H9 (cell line): ENCODE measurements around the gene RFWD3. TPM values are rescaled to one million over a fixed set of nuclear protein-coding genes. Genes with fewer than 3 reads are reported as not detected.

ENCODE experiments used
- DNase-seq: peaks from one replicate; pipeline ENCODE4 v3.0.0-alpha.2; 2017
- H2AFZ ChIP-seq: one replicate; pipeline ENCODE4 v1.6.1; 2013; ENCODE audit warnings: mild to moderate bottlenecking, low read length, control low read depth, moderate library complexity
- H2AK5ac ChIP-seq: 2 replicates; pipeline ENCODE4 v1.6.1; 2013; ENCODE audit warnings: low read length, control low read depth, mixed read lengths; ENCODE audit not compliant: insufficient read length
- H2BK120ac ChIP-seq: one replicate; pipeline ENCODE4 v1.6.1; 2013; ENCODE audit warnings: low read depth, mild to moderate bottlenecking, low read length, control low read depth, inconsistent platforms; ENCODE audit not compliant: poor library complexity, severe bottlenecking
- H2BK12ac ChIP-seq: 2 replicates; pipeline ENCODE4 v1.6.1; 2013; ENCODE audit warnings: low read length, control low read depth, mixed read lengths, low read depth; ENCODE audit not compliant: insufficient read length
- H2BK15ac ChIP-seq: 2 replicates; pipeline ENCODE4 v1.6.1; 2013; ENCODE audit warnings: low read depth, low read length, control low read depth
- H2BK20ac ChIP-seq: one replicate; pipeline ENCODE4 v1.6.1; 2013; ENCODE audit warnings: low read depth, mild to moderate bottlenecking, low read length, control low read depth, inconsistent platforms; ENCODE audit not compliant: poor library complexity, severe bottlenecking
- H2BK5ac ChIP-seq: 2 replicates; pipeline ENCODE4 v1.6.1; 2013; ENCODE audit warnings: low read length, control low read depth, mixed read lengths; ENCODE audit not compliant: insufficient read length
- H3K14ac ChIP-seq: 2 replicates; pipeline ENCODE4 v1.6.1; 2013; ENCODE audit warnings: low read length, control low read depth; ENCODE audit not compliant: insufficient read depth
- H3K18ac ChIP-seq: 2 replicates; pipeline ENCODE4 v1.6.1; 2013; ENCODE audit warnings: low read depth, mild to moderate bottlenecking, mixed read lengths, low read length, control low read depth; ENCODE audit not compliant: insufficient read length
- H3K23ac ChIP-seq: 2 replicates; pipeline ENCODE4 v1.6.1; 2013; ENCODE audit warnings: low read length, control low read depth, mixed read lengths, low read depth; ENCODE audit not compliant: insufficient read length
- H3K23me2 ChIP-seq: 2 replicates; pipeline ENCODE4 v1.6.1; 2013; ENCODE audit warnings: low read depth, mild to moderate bottlenecking, mixed read lengths, low read length, control low read depth; ENCODE audit not compliant: insufficient read length, poor library complexity, severe bottlenecking
- H3K27ac ChIP-seq: 2 replicates; pipeline ENCODE4 v1.5.1; 2013; ENCODE audit warnings: low read length, control low read depth, mixed read lengths, low read depth; ENCODE audit not compliant: insufficient read length
- H3K27me3 ChIP-seq: 2 replicates; pipeline ENCODE4 v1.6.1; 2013; ENCODE audit warnings: low read length, control low read depth, inconsistent platforms; ENCODE audit not compliant: insufficient read depth
- H3K4ac ChIP-seq: 2 replicates; pipeline ENCODE4 v1.6.1; 2013; ENCODE audit warnings: low read depth, mild to moderate bottlenecking, control low read depth, inconsistent platforms, low read length, moderate library complexity
- H3K4me1 ChIP-seq: 2 replicates; pipeline ENCODE4 v1.6.1; 2013; ENCODE audit warnings: low read length, control low read depth, inconsistent platforms; ENCODE audit not compliant: insufficient read depth
- H3K4me2 ChIP-seq: 2 replicates; pipeline ENCODE4 v1.6.1; 2013; ENCODE audit warnings: low read length, control low read depth, mixed read lengths; ENCODE audit not compliant: insufficient read length, insufficient read depth
- H3K56ac ChIP-seq: 2 replicates; pipeline ENCODE4 v1.6.1; 2013; ENCODE audit warnings: low read depth, mild to moderate bottlenecking, mixed read lengths, low read length, control low read depth; ENCODE audit not compliant: insufficient read length
- H3K79me1 ChIP-seq: 2 replicates; pipeline ENCODE4 v1.6.1; 2013; ENCODE audit warnings: low read depth, mild to moderate bottlenecking, moderate library complexity, low read length, control low read depth, inconsistent platforms; ENCODE audit not compliant: insufficient read depth, poor library complexity, severe bottlenecking
- H3K79me2 ChIP-seq: 2 replicates; pipeline ENCODE4 v1.6.1; 2013; ENCODE audit warnings: low read length, control low read depth, inconsistent platforms; ENCODE audit not compliant: insufficient read depth
- H3K9ac ChIP-seq: 2 replicates; pipeline ENCODE4 v1.6.1; 2013; ENCODE audit warnings: low read length, control low read depth, mixed read lengths; ENCODE audit not compliant: insufficient read length; ENCODE audit errors: extremely low read depth
- H3K9me3 ChIP-seq: one replicate; pipeline ENCODE4 v1.6.1; 2013; ENCODE audit warnings: low read depth, low read length, inconsistent platforms; ENCODE audit not compliant: control insufficient read depth
- H3T11ph ChIP-seq: one replicate; pipeline ENCODE4 v1.6.1; 2013; ENCODE audit warnings: mild to moderate bottlenecking, low read length, control low read depth, inconsistent platforms
- H4K20me1 ChIP-seq: one replicate; pipeline ENCODE4 v1.6.1; 2013; ENCODE audit not compliant: control insufficient read depth, insufficient read length, insufficient read depth
- H4K5ac ChIP-seq: 2 replicates; pipeline ENCODE4 v1.6.1; 2013; ENCODE audit warnings: low read depth, mild to moderate bottlenecking, mixed read lengths, low read length, control low read depth; ENCODE audit not compliant: insufficient read length
- H4K8ac ChIP-seq: replicated peaks from 2 replicates; pipeline ENCODE4 v1.6.1; 2013; ENCODE audit warnings: low read length, control low read depth, mixed read lengths, low read depth; ENCODE audit not compliant: insufficient read length
- H4K91ac ChIP-seq: 2 replicates; pipeline ENCODE4 v1.6.1; 2013; ENCODE audit warnings: low read depth, mild to moderate bottlenecking, moderate library complexity, mixed read lengths, low read length, control low read depth; ENCODE audit not compliant: insufficient read length
- H3K27ac Mint-ChIP-seq, 3 experiments: 2 replicates in 2 of 3; 3 replicates in 1 of 3; pipeline ENCODE4 v1.8.0; 2020 to 2021; ENCODE audit warnings: mixed read lengths in 3 of 3, mild to moderate bottlenecking in 1 of 3, moderate library complexity in 1 of 3
- H3K27me3 Mint-ChIP-seq: 2 replicates; pipeline ENCODE4 v1.8.0; 2021; ENCODE audit warnings: low read depth, mild to moderate bottlenecking, moderate library complexity, mixed read lengths
- H3K36me3 Mint-ChIP-seq, 3 experiments: 2 replicates in 2 of 3; 3 replicates in 1 of 3; pipeline ENCODE4 v1.8.0; 2020 to 2021; ENCODE audit warnings: low read depth in 3 of 3, mixed read lengths in 3 of 3; ENCODE audit not compliant: insufficient read depth in 1 of 3
- H3K4me1 Mint-ChIP-seq, 2 experiments: 2 replicates each; pipeline ENCODE4 v1.8.0; 2020; ENCODE audit warnings: mixed read lengths in 2 of 2
- H3K4me3 Mint-ChIP-seq, 2 experiments: 2 replicates in 1 of 2; 3 replicates in 1 of 2; pipeline ENCODE4 v1.8.0; 2020 to 2021; ENCODE audit warnings: mild to moderate bottlenecking in 2 of 2, mixed read lengths in 2 of 2, moderate library complexity in 1 of 2
- H3K9me3 Mint-ChIP-seq, 2 experiments: 2 replicates in 1 of 2; 3 replicates in 1 of 2; pipeline ENCODE4 v1.8.0; 2020; ENCODE audit warnings: mild to moderate bottlenecking in 2 of 2, mixed read lengths in 2 of 2, moderate library complexity in 1 of 2
- CTCF ChIP-seq: fragments of 200-600 bp; sonication (generic); conservative IDR thresholded peaks from 3 replicates; pipeline ENCODE4 v1.8.0; 2021; ENCODE audit warnings: antibody characterized with exemption, mild to moderate bottlenecking
- WGBS: extraction: QIAGEN DNeasy Blood & Tissue Kit; methylation state at CpG from one replicate; pipeline ENCODE4 v1.1.7; 2013; ENCODE audit warnings: missing lambda C conversion rate, low lambda C conversion rate, mixed read lengths; ENCODE audit not compliant: insufficient read length; ENCODE audit errors: extremely low coverage; 5-methylcytosine and 5-hydroxymethylcytosine counted together
- total RNA-seq: library from RNA; stranded (reverse); gene quantifications from 2 replicates; pipeline ENCODE4 v1.2.1, GENCODE V29; 2021

The RFWD3 gene
- total RNA-seq, 1 experiment from 2014 or later = 114 TPM

- Mint-ChIP-seq H3K27ac (no peak overlapping the region), H3K4me1 (peaks cover 2 to 9% of the 10 kb centered on the region in 2 experiments), H3K27me3 (no peaks in the 10 kb centered on the region; the same call in none of the 2 replicates), H3K9me3 (no peaks in the 10 kb centered on the region; a peak in 1 of 5 replicates), H3K36me3 (peaks cover 0 to 3% (median 0%) of the 10 kb centered on the region in 3 experiments; a peak in 2 of 7 replicates), H3K4me3 (no peak overlapping the region)
- H3K14ac ChIP-seq = no peak overlapping the region
- TF ChIP-seq CTCF = no peak
- no peak overlapping the region for H2AFZ ChIP-seq
- no peak overlapping the region for H2AK5ac ChIP-seq
- WGBS = no CpG with 5 or more reads among the region's 10 CpGs
- no peak for DNase-seq
- H4K5ac ChIP-seq = no peak overlapping the region
- no peak overlapping the region for H3K23ac ChIP-seq
- H3K4ac ChIP-seq = no peak overlapping the region
- H3K4me2 ChIP-seq = no peak overlapping the region
- H4K91ac ChIP-seq = no peak overlapping the region
- H2BK12ac ChIP-seq = no peak overlapping the region
- H2BK120ac ChIP-seq = no peak overlapping the region
- no peaks in the 10 kb centered on the region for H3K27me3 ChIP-seq
- no peaks in the 10 kb centered on the region for H3K4me1 ChIP-seq
- H3K18ac ChIP-seq = no peak overlapping the region
- no peak overlapping the region for H3K9ac ChIP-seq
- no peaks in the 10 kb centered on the region for H4K20me1 ChIP-seq
- no peaks in the 10 kb centered on the region for H3K79me2 ChIP-seq
- H3K27ac ChIP-seq = no peak overlapping the region
- no peak overlapping the region for H3T11ph ChIP-seq
- no peak overlapping the region for H2BK20ac ChIP-seq
- no peak overlapping the region for H2BK15ac ChIP-seq
- no peak overlapping the region for H3K56ac ChIP-seq
- no peak overlapping the region for H2BK5ac ChIP-seq
- H4K8ac ChIP-seq = no peak overlapping the region
- no peaks in the 10 kb centered on the region for H3K9me3 ChIP-seq
- no peaks in the 10 kb centered on the region for H3K23me2 ChIP-seq
- no peaks in the 10 kb centered on the region for H3K79me1 ChIP-seq
These were observed 47.2 kb upstream of the RFWD3 start for GRCh38 chr16:74713876-74714275.
